Uterus (tissue), 2 donors: Measurements from ENCODE around the gene SF3B6.

ENCODE experiments used
- CTCF ChIP-seq, 4 experiments: fragments of 200-600 bp in 2 of 4; fragments of 450-650 bp in 2 of 4; sonication (generic) in 2 of 4; IDR thresholded peaks; one replicate each; pipeline ENCODE4 v1.5.1; 2016 to 2019; ENCODE audit warnings: antibody characterized with exemption in 4 of 4, mild to moderate bottlenecking in 2 of 4, moderate library complexity in 1 of 4
- POLR2A ChIP-seq, 2 donors: fragments of 450-650 bp; IDR thresholded peaks; one replicate each; pipeline ENCODE4 v1.6.1; 2016; ENCODE audit warnings: antibody characterized with exemption in 2 of 2, mild to moderate bottlenecking in 1 of 2, moderate library complexity in 1 of 2

GRCh38 chr2:24038786-24039499, 37.2 kb downstream of the SF3B6 start:
- TF ChIP-seq CTCF (IDR thresholded peaks at IDR 0.05) (no peak), POLR2A (IDR thresholded peaks at IDR 0.05) (no peak)
